ENCODE measurements around the gene KLF16.
A peak's percentile ranks its signal among the peaks of the same experiment; 100 is the strongest.

KLF16 gene

GRCh38 chr19:1822210-1822609 is 41.2 kb downstream of the KLF16 start:
- DNase-seq (ENCODE audit: low spot score): no peak

DNA sequence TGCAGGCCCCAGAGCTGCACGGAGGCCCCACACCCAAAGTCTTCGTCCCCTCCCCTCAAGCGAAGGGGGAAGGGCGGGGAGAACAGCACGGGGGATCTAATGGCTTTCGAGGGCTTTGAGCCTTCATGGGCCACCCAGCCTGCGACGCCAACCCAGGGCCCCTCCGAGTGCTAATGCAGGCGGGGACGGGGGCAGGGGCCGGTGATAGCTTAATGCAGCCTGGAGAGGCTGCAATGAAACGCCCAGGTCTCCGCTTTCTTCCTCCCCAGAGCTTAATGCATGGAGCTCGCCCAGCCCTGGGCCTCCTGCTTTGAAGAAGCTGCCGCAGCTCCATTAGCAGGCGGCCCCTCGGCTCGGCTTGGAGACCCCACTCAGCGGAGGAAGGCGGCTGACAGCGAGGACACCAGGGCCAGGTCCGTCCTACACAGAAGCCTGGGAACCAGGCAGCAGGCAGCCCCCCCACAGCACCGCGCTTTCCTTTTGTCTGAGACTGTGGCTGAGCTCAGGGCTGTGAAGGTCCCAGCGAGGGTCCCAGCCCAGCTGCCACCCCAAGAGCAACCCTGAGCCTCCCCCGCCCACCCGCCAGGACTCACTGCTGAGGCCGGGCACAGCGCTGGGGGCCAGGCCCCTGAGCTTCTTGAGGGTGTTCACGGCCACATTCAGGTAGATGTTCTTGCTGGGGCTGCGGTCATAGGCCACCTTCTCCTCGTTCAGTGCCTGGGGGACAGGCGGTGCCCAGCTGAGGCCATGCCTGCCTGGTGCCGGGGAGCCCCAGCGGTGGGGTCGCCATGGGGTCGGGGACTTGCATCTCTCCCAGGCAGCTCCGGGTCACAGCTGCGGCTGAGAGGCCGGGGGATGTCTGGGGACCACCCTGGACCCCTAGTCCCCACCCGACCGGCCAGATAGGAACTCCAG is 43.8 kb downstream of the KLF16 start:
- DNase-seq (ENCODE audit: low spot score): no peak

GRCh38 chr19:1818549-1819195 is 44.7 kb downstream of the KLF16 start:
- no peak for DNase-seq (ENCODE audit: low spot score)

GRCh38 chr19:1817553-1818179 is 45.7 kb downstream of the KLF16 start:
- no peak for DNase-seq (ENCODE audit: low spot score)

DNA sequence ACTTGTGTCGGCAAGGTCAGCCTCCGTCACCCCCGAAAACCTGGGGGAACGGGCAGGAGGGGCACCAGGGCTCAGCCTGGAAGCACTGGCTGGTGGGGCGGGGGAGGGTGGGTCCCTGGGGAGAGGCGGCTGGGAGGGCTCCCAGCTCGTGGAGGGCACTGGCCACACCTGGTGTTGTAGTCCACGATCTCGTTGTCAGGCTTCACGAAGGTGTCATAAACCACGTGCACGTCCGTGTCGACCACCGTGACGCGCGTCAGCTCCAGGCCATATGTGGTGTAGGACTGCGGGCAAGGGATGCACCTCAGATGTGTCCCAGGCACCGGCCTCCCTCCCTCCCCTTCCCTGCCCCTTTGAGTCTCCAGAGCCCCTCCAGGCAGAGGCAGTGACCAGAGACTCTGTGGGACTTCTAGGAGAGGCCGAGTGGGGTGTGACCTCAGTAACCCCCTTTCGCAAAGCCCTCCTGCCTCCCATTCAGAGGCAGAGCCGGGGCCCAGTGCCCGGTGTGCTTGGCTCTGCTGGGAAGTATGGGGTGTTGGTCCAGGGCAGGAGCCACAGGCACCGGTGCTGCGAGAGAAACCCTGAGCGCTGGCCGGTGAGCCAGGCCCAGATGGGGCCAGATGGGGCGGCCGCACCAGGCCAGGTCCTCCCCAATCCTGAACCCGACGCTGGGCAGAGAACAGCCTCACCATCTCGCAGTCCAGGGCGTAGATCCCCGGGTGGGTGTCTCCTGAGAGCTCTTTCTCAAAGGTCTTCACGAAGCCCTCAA is 46.7 kb downstream of the KLF16 start:
- DNase-seq (ENCODE audit: low spot score): no peak

GRCh38 chr19:1815605-1816529 is 47.5 kb downstream of the KLF16 start:
- DNase-seq (ENCODE audit: low spot score): no peak

GRCh38 chr19:1814833-1815604 is 48.4 kb downstream of the KLF16 start:
- no peak for DNase-seq (ENCODE audit: low spot score)

GRCh38 chr19:1814391-1814790 is 49.0 kb downstream of the KLF16 start:
- DNase-seq (ENCODE audit: low spot score): no peak

DNA sequence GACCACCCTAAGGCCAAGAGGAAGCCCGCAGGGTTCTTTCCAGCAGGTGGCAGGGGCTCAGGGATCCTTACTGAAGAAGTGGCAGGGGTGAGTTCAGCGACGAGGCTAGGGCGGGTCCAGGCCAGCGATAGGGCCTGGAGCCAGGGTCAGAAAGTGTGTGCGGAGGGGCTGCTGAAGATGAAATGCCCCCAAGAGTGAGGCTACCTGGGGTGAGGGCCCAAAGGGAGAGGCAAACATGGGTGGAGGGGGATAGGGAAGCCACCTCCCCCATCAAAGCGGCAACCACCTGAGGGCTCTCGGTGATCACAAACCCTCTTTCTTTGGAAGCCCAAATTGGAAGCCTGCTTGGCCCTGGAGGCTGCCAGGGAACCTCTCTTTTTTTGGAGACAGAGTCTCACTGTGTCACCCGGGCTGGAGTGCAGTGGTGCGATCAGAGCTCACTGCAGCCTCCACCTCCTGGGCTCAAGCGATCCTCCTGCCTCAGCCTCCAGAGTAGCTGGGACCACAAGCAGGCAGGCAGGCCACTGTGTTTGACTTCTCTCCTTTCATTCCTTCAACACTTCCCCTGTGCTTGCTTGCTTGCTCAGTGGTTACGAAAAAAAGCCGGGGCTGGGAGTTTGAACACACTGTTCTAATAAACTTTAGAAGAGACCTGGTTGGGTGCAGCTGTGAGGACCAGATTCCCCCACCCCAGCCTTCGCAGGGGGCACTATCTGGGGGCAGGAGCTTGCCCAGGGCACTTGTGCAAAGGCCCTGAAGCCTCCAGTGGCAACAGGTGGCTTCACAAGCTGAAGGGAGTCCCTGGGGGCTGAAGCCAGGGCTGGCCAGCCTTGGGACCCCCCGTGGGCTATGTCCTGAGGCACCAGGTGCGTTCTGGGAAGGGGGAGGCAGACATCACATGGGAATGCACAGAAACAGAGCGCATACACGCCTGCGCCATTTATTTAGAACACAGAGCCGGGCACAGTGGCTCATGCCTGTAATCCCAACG is 49.9 kb downstream of the KLF16 start:
- DNase-seq (ENCODE audit: low spot score): no peak

DNA sequence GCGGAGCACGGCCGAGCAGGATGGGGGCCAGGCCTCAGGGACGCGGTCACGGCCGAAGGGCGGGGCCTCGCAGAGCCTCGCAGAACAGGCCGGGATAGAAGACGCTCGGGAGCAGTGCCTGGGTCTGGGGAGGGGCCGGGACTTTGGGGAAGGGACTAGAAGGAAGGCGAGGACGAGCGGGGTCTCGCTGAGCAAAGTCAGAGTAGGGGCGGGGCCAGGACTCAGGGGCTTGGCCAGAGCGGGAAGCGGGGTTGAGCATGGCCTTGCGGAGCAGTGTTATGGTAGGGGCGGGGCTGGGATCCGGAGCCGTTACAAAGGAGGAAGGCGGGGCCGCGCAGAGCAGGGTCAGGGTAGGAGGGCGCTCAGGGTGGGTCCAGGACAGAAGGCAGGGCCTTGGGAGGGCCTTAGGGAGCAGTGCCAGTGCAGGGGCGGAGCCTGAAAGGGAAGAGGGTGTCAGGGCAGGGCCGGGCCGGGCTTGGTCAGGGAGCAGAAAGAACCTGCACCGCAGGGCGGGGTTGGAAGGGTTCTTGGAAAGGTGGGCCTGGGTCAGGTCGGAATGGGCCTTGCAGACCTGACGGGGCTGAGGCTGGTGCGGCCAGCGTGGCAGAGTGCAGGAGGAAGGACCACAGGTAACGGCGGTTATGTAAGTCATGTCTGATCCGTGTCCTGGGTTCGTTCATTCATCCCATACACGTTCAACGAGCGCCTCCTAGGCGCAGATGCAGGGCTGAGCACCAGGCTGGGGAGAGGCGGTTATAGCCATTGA is 50.8 kb downstream of the KLF16 start:
- DNase-seq (ENCODE audit: low spot score): peak; percentile 93

- peak; percentile 100 for DNase-seq (ENCODE audit: low spot score)
These were observed 51.4 kb downstream of the KLF16 start, which contains the start of gene ATP8B3 for GRCh38 chr19:1811942-1812425. TSS of gene ATP8B3 (minus strand) at chr19:1812276. CDS start at chr19:1811736, 540 bp downstream.

GRCh38 chr19:1811472-1811894 is 51.9 kb downstream of the KLF16 start:
- peak; percentile 67 for DNase-seq (ENCODE audit: low spot score)

DNA sequence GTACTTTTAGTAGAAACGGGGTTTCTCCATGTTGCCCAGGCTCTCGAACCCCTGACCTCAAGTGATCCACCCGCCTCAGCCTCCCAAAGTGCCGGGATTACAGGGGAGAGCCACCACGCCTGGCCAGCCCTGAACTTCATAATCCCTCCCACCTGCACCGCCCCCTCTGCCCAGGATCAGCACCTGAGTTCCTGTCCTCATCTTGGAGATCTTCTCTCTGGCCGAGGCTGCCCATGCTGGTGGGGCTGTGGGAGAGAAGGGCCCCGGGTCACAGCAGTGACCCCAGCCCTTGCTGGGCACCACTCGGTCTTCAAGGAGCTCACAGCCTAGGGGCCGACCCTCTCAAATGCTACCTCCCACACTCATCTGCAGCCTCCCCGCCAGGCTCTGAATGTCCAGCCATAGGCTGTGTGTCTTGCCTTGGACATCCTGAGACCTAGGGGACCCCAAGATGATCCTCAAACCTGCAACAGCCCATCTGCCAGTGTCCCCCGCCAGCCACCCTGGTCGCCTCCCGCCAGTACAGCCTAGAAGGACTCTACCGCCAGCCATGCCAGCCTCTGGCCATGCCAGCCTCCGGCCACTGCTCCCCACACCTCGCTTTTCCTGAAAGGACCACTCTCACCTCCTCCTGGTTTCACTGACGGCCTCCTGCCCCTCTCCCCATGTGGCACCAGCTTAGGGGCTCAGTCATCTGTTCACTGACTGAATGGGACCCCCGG is 52.8 kb downstream of the KLF16 start:
- DNase-seq (ENCODE audit: low spot score): no peak

- DNase-seq (ENCODE audit: low spot score): no peak
These were observed 53.7 kb downstream of the KLF16 start for GRCh38 chr19:1809678-1810077.

DNA sequence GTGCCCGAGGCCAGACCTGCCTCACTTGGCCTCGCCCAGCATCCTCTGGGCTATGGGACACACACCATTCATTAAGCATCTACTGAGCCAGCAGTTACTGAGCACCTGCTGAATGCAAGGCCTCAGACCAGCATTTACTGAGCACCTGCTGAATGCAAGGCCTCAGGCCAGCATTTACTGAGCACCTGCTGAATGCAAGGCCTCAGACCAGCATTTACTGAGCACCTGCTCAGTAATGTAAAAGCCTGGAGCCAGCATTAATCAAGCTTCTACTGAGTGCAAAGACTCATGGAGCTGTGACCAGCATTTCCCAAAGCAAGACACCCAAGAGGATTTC is 55.0 kb downstream of the KLF16 start:
- no peak for DNase-seq (ENCODE audit: low spot score)

- no peak for DNase-seq (ENCODE audit: low spot score)
These were observed 55.5 kb downstream of the KLF16 start for GRCh38 chr19:1807695-1808394.
